SKM-1 treated with dmso at 0.1 percent for 144 hours (cell line): ENCODE measurements around the gene PARVB.
"Not testable (repeated sequence)": the region's sequence is repeated elsewhere in the genome, so short reads cannot be mapped to it uniquely, and the experiment has no call there.

Experiments used
- DNase-seq: peaks from one replicate; lab custom pipeline; 2025; ENCODE audit not compliant: unreplicated experiment; lab: John Stamatoyannopoulos, UW

The PARVB gene

DNA sequence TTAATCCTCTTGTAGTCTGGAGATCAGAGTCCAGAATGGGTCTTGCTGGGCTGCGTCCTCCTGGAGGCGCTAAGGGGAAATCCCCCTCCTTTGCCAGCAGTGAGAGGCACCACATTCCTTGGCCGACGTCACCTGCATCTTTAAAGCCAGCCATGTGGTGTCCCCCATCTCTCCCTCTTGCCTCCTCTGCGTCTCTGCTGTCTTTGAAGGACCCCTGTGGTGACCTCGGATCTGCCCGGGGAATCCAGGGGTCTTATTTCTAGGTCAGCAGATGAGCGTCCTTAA lies 27.2 kb upstream of the PARVB start:
- DNase-seq = no peak

- no peak for DNase-seq
These were observed 25.3 kb upstream of the PARVB start for GRCh38 chr22:43998679-43999264.

DNA sequence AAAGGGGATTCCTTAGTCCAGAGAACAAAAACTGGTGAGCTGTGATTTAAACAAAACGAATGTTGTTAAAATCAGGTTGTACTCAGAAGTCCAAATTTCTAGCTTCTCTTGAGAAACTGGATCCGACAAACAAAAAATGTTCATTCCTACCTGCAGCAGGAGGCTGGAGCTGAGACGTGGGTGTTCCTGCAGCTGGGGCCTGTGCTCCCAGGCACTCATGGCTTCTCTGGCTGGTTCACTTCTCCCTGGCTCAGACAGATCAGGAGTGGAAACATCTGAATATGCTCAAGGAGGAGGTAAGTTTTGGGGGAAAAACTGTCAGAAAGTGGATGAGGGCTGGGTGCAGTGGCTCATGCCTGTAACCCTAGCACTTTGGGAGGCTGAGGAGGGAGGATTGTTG lies 24.7 kb upstream of the PARVB start:
- no peak for DNase-seq

DNA sequence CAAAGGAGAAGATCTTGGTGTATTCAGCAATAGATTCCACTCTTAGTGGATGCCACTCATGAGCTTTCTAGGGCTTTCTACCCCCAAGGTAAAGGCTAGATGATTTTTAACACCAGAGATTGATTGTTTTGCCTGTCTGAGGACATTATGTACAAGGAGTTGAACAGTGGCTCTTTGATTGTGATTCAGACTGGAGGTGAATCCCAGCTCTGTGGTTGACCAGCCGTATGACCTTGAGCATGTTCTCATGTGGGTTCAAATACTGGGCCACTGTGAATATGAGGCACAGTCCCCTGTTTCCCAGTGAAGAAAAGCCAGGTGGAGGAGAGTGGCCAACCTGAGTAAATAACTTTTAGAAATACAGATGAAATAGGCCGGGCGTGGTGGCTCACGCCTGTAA lies 24.0 kb upstream of the PARVB start:
- DNase-seq = no peak

DNA sequence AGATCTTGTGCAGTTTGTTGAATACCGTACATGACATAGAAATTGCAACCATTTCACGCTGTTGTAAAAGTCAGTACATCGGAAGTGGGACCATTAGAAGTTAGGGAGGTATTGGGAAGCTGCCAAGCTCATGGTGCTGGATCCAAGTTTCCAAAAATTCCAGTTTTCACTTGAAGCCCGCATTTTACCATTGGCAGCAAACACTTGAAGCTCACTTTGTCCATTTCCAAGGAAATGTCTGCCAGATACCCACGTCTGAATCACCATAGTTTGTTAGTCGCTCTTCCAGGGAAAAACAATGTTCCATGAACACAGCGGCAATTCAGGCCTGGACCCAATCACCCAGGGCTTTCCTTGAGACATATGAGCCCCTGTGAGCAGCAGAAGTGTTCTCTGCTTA lies 22.6 kb upstream of the PARVB start:
- no peak for DNase-seq

- no peak for DNase-seq
These were observed 21.8 kb upstream of the PARVB start for GRCh38 chr22:44002324-44002723.

DNA sequence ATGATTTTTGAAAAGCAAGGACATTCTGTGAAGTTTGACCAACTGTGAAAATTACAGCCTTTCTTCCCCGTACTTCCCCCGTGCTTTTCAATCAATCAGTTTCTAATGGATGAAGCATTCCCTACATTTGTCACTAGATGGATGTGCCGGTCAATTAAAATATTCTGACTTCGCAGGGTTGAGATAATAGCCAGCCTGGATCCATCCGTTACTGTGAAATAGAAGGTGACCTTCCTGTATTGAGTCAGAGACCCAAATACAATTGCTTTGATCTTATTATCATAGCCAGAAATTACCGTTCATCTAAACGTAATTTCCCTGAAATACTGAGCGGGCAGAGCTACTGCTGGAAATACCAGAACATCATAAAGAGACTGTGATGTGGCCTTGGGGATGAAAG lies 21.1 kb upstream of the PARVB start:
- no peak for DNase-seq

DNA sequence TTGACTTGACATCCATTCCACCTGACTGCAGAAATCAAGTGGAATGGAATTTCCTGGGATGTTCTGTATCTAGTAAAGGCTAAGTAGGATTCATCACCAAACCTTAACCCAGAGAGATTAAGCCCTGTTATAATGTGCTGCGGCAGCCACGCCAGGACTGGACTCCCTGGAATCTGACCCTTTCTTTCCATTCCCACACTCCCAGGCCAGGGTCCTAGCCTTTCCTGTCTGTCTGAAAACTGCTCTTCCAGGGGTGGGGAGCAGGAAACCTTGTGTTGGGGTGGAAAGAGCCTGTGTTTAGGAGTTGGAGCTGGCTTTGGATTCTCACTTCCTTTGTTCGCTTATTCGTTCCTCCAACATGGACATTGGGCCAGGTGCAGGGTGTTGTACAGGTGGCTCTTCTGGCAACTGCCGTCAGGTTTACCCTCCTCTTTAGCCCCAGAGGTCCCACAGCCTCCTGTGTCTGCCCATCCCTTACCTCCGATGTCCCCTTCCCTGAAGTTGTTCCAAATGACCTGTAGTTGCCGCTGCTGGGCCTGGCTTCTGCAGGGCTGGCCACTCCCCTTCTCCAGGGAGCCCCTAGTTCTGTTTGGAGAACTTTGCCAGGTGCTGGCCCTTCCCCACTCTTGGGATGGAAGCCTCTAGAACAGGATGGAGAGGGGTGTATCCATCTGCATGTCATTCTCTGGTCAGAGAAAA lies 20.5 kb upstream of the PARVB start:
- no peak for DNase-seq

GRCh38 chr22:44004104-44004460 lies 20.0 kb upstream of the PARVB start:
- no peak for DNase-seq

GRCh38 chr22:44005524-44005923 lies 18.6 kb upstream of the PARVB start:
- DNase-seq = peak; percentile 50

- no peak for DNase-seq
These were observed 11.9 kb upstream of the PARVB start for GRCh38 chr22:44012162-44012561.

GRCh38 chr22:44012591-44012990 lies 11.5 kb upstream of the PARVB start:
- no peak for DNase-seq

DNA sequence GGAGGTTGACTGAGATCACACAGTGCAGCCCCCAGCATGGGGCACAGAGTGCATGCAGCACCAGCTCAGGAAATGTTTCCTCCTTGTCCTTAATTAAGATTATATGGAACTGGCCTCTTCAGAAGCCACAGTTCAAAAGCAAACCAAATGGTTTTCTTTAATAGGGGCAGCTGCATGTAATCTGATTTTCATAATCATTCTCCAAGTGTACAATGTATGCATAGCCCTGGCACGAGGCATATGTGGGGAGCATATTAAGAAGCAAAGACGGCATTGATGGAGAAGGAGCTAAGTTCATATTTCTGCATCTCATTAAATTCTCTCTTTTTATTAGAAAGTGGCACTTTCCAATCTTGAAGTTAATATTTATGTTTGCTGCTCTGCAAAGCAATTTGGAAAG lies 9.9 kb upstream of the PARVB start:
- no peak for DNase-seq

GRCh38 chr22:44016586-44016985 lies 7.5 kb upstream of the PARVB start:
- not testable (repeated sequence) for DNase-seq

- DNase-seq = no peak
These were observed 5.5 kb upstream of the PARVB start for GRCh38 chr22:44018594-44018993.

DNA sequence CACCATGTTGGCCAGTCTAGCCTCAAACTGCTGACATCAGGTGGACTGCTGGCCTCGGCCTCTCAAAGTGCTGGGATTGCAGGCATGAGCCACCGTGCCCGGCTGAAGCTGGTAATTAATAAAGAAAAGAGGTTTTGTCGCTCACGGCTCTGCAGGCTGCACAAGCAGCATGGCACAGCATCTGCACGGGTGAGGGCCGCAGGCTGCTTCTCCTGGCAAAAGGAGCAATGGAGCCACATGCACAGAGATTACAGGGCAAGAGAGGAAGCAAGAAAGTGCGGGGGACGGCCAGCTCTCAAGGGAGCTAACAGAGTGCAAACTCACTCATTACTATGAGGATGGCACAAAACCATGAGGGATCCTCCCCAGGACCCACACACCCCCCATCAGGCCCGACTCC lies 4.7 kb upstream of the PARVB start:
- DNase-seq = no peak

DNA sequence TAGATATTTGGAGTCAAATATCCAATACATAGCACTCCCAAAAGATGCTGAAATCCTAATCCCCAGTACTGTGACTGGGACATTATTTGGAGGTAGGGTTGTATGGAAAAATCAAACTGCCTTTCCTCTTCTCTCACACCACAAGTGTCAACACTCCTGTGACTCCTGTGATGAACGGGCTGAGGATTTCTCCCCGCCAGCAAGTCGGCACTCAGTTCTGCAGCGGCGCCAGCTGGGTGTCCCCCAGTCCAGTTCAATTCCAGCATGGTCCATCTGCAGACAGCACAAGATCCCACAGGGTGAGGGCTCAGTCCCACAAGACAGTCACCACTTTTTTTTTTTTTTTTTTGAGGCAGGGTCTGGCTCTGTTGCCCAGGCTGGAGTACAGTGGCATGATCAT lies 4.3 kb upstream of the PARVB start:
- no peak for DNase-seq

DNA sequence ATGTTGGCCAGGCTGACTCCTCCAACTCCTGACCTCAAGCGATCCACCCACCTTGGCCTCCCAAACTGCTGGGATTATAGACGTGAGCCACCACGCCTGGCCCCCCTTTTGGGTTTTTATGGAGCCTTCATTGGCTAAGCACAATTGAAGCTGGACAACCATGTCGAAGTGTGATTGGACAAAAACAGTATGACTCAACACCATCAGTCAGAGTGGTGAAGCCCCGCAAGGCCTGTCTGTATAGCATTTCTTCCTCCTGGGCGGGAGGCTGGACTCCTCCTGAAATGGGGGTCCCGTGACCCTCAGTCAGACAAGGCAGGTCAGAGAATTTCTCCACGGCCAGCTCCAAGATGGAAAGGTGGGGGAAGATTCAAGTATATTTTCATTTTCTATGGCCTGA lies 3.1 kb upstream of the PARVB start:
- DNase-seq = no peak

DNA sequence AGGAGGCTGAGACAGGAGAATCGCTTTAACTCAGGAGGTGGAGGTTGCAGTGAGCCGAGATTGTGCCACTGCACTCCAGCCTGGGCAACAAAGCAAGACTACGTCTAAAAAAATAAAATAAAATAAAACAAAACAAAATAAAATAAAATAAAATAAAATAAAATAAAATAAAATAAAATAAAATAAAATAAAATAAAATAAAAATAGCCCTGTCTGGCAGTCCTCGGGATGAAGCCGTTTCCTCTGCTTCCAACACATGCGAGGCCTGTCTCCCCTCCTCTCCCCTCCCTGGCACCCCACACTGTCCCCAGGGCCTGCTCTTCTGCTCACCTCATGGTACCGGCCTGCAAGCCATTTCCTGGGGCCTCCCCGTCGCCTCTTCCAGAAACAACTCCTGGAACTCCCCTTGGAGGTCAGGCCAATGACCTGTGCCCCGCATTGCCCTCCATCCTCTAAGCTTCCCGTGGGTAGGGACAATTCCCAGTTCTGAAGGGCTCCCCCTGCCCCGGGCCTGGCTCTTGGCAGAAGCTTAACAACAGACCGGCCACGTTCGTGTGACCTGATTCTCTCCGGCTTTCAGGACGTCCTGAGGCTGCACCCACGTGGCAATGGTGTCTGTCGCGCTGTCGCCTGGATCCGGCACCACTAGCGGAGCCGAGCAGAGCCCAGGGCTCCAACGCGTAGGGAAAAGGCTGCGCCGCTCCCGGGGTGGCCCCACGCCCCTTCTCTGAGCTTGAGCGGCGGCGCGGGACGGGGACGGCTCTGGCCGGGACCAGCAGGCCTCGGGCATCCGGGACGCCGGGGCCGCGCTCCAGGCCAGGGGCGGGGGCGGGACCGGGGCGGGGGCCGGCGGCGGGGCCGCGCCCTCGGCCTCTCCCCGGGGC lies 456 bp upstream of the PARVB start:
- no peak for DNase-seq

GRCh38 chr22:44025171-44026065 lies 1.3 kb downstream of the PARVB start:
- peak; percentile 40 for DNase-seq

DNA sequence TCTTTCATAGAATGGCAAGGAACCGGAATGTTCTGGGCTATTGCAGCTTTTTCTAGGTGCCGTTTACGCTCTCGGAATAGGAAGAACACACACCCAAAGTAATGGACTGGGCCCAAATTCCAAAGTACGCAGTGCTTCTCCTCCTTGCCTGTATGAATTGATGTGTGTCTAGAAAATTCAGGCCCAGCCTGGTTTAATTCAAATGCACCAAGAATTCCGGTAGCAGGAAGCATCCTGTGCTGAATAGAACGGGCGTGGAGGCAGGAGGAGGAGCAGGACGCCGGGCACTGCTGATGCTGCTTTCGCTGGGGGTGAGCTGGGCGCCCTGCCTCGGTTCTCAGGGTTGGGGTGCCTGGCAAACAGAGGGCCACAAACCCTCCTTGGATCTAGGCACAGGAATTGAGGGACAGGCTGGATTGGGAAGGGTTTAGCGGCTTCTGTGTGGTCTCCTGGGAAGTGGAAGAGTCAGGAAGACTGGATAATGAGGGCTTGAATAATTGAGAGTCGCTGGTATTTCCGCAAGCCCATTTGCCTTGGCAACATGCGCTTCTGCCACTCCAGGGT lies 2.0 kb downstream of the PARVB start:
- no peak for DNase-seq
